GM19452 (cell line): ENCODE data around the gene CGREF1.
A peak's percentile ranks its signal among the peaks of the same experiment; 100 is the strongest.
"Not testable (repeated sequence)": the region's sequence is repeated elsewhere in the genome, so short reads cannot be mapped to it uniquely, and the experiment has no call there.

ENCODE experiments used
- ATAC-seq: cut with Tn5 transposase; IDR thresholded peaks from one replicate; pipeline ENCODE4 v1.9.1; 2021; ENCODE audit not compliant: unreplicated experiment

CGREF1 gene

GRCh38 chr2:27138111-27138510 lies 19.2 kb upstream of the CGREF1 start:
- ATAC-seq: no peak

GRCh38 chr2:27137322-27137935 lies 18.5 kb upstream of the CGREF1 start:
- ATAC-seq: no peak

GRCh38 chr2:27136751-27137150 lies 17.8 kb upstream of the CGREF1 start:
- no peak for ATAC-seq

GRCh38 chr2:27135478-27135955 lies 16.6 kb upstream of the CGREF1 start:
- ATAC-seq: no peak

GRCh38 chr2:27134781-27135477 lies 16.0 kb upstream of the CGREF1 start:
- no peak for ATAC-seq

- ATAC-seq: peak; percentile 88
These were observed 15.2 kb upstream of the CGREF1 start, which contains the start of gene PREB for GRCh38 chr2:27133905-27134780. Gene PREB (minus strand): TSS chr2:27134636. CDS start chr2:27134421, 215 bp downstream.

GRCh38 chr2:27133195-27133875 lies 14.4 kb upstream of the CGREF1 start:
- ATAC-seq: no peak

GRCh38 chr2:27131429-27131828 lies 12.5 kb upstream of the CGREF1 start:
- ATAC-seq: no peak

- no peak for ATAC-seq
These were observed 11.5 kb upstream of the CGREF1 start for GRCh38 chr2:27130396-27130795.

- no peak for ATAC-seq
These were observed 10.0 kb upstream of the CGREF1 start for GRCh38 chr2:27128668-27129571.

GRCh38 chr2:27127883-27128667 lies 9.1 kb upstream of the CGREF1 start:
- ATAC-seq: no peak

- no peak for ATAC-seq
These were observed 7.4 kb upstream of the CGREF1 start for GRCh38 chr2:27126252-27126710.

GRCh38 chr2:27125104-27125503 lies 6.2 kb upstream of the CGREF1 start:
- no peak for ATAC-seq

- no peak for ATAC-seq
These were observed 4.6 kb upstream of the CGREF1 start, which contains the start of gene ABHD1 for GRCh38 chr2:27123302-27124150. Gene ABHD1 (plus strand): TSS chr2:27123815. CDS start chr2:27123949, 134 bp downstream.

GRCh38 chr2:27122791-27123190 lies 3.9 kb upstream of the CGREF1 start:
- ATAC-seq: no peak

GRCh38 chr2:27121906-27122305 lies 3.0 kb upstream of the CGREF1 start:
- no peak for ATAC-seq

- not testable (repeated sequence) for ATAC-seq
These were observed 372 bp upstream of the CGREF1 start for GRCh38 chr2:27119330-27119670.

- ATAC-seq: no peak
These were observed 868 bp downstream of the CGREF1 start for GRCh38 chr2:27117995-27118524.
